Thoracic aorta (tissue), 2 donors: ENCODE results near the gene DPM3. TPM values are rescaled to one million over a fixed set of nuclear protein-coding genes. Genes with fewer than 3 reads are reported as not detected.

Experiments used
- ATAC-seq: fragments of 150-250 bp; one replicate; pipeline ENCODE4 v1.8.0; 2017; ENCODE audit warnings: low read depth; ENCODE audit not compliant: insufficient number of reproducible peaks, low FRiP score
- DNase-seq: peaks from one replicate; pipeline ENCODE4 v3.0.0-alpha.2; 2020; ENCODE audit warnings: low spot score
- H3K27ac ChIP-seq, 2 donors: fragments of 200-600 bp; sonication (generic); 1 replicate in 1 of 2; 2 replicates in 1 of 2; pipeline ENCODE4 v1.5.1; 2016; ENCODE audit warnings: mild to moderate bottlenecking in 2 of 2, moderate library complexity in 2 of 2
- H3K27me3 ChIP-seq: fragments of 200-600 bp; sonication (generic); replicated peaks from 2 replicates; pipeline ENCODE4 v1.6.0; 2016; ENCODE audit warnings: mild to moderate bottlenecking; ENCODE audit not compliant: insufficient read depth
- H3K36me3 ChIP-seq: fragments of 200-600 bp; sonication (generic); one replicate; pipeline ENCODE4 v1.5.1; 2016
- H3K4me1 ChIP-seq, 2 donors: fragments of 200-600 bp; sonication (generic); 1 replicate in 1 of 2; 2 replicates in 1 of 2; pipeline versions ENCODE4 v1.5.1 to v1.6.0; 2016; ENCODE audit warnings: low read depth in 2 of 2, mild to moderate bottlenecking in 1 of 2; ENCODE audit not compliant: control insufficient read depth in 1 of 2
- H3K4me3 ChIP-seq: fragments of 200-600 bp; sonication (generic); 2 replicates; pipeline ENCODE4 v1.5.1; 2016; ENCODE audit warnings: mild to moderate bottlenecking
- H3K9me3 ChIP-seq: fragments of 200-600 bp; sonication (generic); 2 replicates; pipeline ENCODE4 v1.5.1; 2016
- CTCF ChIP-seq: fragments of 200-600 bp; sonication (generic); IDR thresholded peaks from one replicate; pipeline ENCODE4 v1.5.1; 2019; ENCODE audit warnings: antibody characterized with exemption
- total RNA-seq, 2 donors: library from RNA; depleted of rRNA; stranded (reverse); fragments of >200 nt; gene quantifications; one replicate each; pipeline versions ENCODE4 v1.1.0 to v1.2.3, GENCODE V29; 2016

Gene DPM3
- total RNA-seq, 2 donors from 2014 or later: 28.8 to 68.6 TPM

GRCh38 chr1:155177192-155177917, 37.0 kb upstream of the DPM3 start:
- no peak for ATAC-seq
- no peaks in the 10 kb centered on the region for H3K36me3 ChIP-seq
- H3K4me3 ChIP-seq: no peak overlapping the region
- H3K27me3 ChIP-seq: no peaks in the 10 kb centered on the region
- TF ChIP-seq CTCF: no peak
- H3K4me1 ChIP-seq: peaks cover 5 to 26% of the 10 kb centered on the region in 2 donors
- no peak for DNase-seq
- no peak overlapping the region for H3K27ac ChIP-seq
- H3K9me3 ChIP-seq: no peaks in the 10 kb centered on the region

- no peaks in the 10 kb centered on the region for H3K36me3 ChIP-seq
- TF ChIP-seq CTCF: peak; percentile 94
- H3K9me3 ChIP-seq: no peaks in the 10 kb centered on the region
- no peak for ATAC-seq
- no peak overlapping the region for H3K27ac ChIP-seq
- DNase-seq: no peak
- no peaks in the 10 kb centered on the region for H3K27me3 ChIP-seq
- H3K4me1 ChIP-seq: peaks cover 8 to 32% of the 10 kb centered on the region in 2 donors
- no peak overlapping the region for H3K4me3 ChIP-seq
Measured at GRCh38 chr1:155176544-155177071, 36.3 kb upstream of the DPM3 start.

- no peak for TF ChIP-seq CTCF
- Histone ChIP-seq H3K4me3 (no peak overlapping the region), H3K27me3 (no peaks in the 10 kb centered on the region), H3K36me3 (no peaks in the 10 kb centered on the region), H3K27ac (no peak overlapping the region), H3K9me3 (no peaks in the 10 kb centered on the region), H3K4me1 (peaks cover 8 to 32% of the 10 kb centered on the region in 2 donors)
- ATAC-seq (no peak), DNase-seq (no peak)
Measured at GRCh38 chr1:155175927-155176371, 35.6 kb upstream of the DPM3 start.

GRCh38 chr1:155175281-155175926, 35.1 kb upstream of the DPM3 start:
- Histone ChIP-seq H3K36me3 (no peaks in the 10 kb centered on the region), H3K27me3 (no peaks in the 10 kb centered on the region), H3K4me3 (no peak overlapping the region), H3K27ac (no peak overlapping the region), H3K4me1 (peaks cover 8 to 32% of the 10 kb centered on the region in 2 donors), H3K9me3 (no peaks in the 10 kb centered on the region)
- ATAC-seq: no peak
- no peak for TF ChIP-seq CTCF
- DNase-seq: no peak
